Stimulated activated CD8-positive, alpha-beta memory T cell treated with anti-CD3 and anti-CD28 coated beads, Interleukin-15, amount 100 ng/mL, for 48 hours (primary cell): ENCODE measurements around the gene TSPAN11.
"Not testable (repeated sequence)": the region's sequence is repeated elsewhere in the genome, so short reads cannot be mapped to it uniquely, and the experiment has no call there.

Experiments used
- DNase-seq, 2 donors: peaks; one replicate each; pipeline ENCODE4 v3.0.0-alpha.2; 2020; ENCODE audit warnings: low read depth in 2 of 2

The TSPAN11 gene

GRCh38 chr12:31002999-31003398, 76.5 kb downstream of the TSPAN11 start:
- DNase-seq = no peak

GRCh38 chr12:31003861-31004640, 77.5 kb downstream of the TSPAN11 start:
- DNase-seq = no peak

- no peak for DNase-seq
Observed at GRCh38 chr12:31004666-31005065, 78.1 kb downstream of the TSPAN11 start.

GRCh38 chr12:31005256-31005943, 78.9 kb downstream of the TSPAN11 start:
- no peak for DNase-seq

- no peak for DNase-seq
Observed at GRCh38 chr12:31005944-31006361, 79.4 kb downstream of the TSPAN11 start.

- no peak for DNase-seq
Observed at GRCh38 chr12:31006416-31007152, 80.0 kb downstream of the TSPAN11 start.

GRCh38 chr12:31007153-31007495, 80.6 kb downstream of the TSPAN11 start:
- no peak for DNase-seq

GRCh38 chr12:31007636-31008175, 81.2 kb downstream of the TSPAN11 start:
- DNase-seq = no peak

GRCh38 chr12:31008241-31008761, 81.8 kb downstream of the TSPAN11 start:
- DNase-seq = no peak

GRCh38 chr12:31008961-31009840, 82.7 kb downstream of the TSPAN11 start:
- DNase-seq = no peak

GRCh38 chr12:31009976-31010375, 83.4 kb downstream of the TSPAN11 start:
- no peak for DNase-seq

GRCh38 chr12:31011336-31011735, 84.8 kb downstream of the TSPAN11 start:
- no peak for DNase-seq

GRCh38 chr12:31011746-31012566, 85.4 kb downstream of the TSPAN11 start:
- DNase-seq = no peak

GRCh38 chr12:31012567-31012891, 86.0 kb downstream of the TSPAN11 start:
- not testable (repeated sequence) for DNase-seq

GRCh38 chr12:31015215-31015614, 88.7 kb downstream of the TSPAN11 start:
- no peak for DNase-seq

- DNase-seq = no peak
Observed at GRCh38 chr12:31016057-31016456, 89.5 kb downstream of the TSPAN11 start.

- DNase-seq = no peak
Observed at GRCh38 chr12:31017535-31017934, 91.0 kb downstream of the TSPAN11 start.

- DNase-seq = no peak
Observed at GRCh38 chr12:31018106-31018789, 91.7 kb downstream of the TSPAN11 start.

- no peak for DNase-seq
Observed at GRCh38 chr12:31018790-31019505, 92.4 kb downstream of the TSPAN11 start.
